Epithelial cell of prostate (primary cell): Measurements from ENCODE around the gene ETFA.
"Not testable (repeated sequence)": the region's sequence is repeated elsewhere in the genome, so short reads cannot be mapped to it uniquely, and the experiment has no call there.

Experiments used
- DNase-seq: peaks from one replicate; pipeline ENCODE4 v3.0.0-alpha.2; 2011; ENCODE audit warnings: low read depth, low spot score
- H3K27ac ChIP-seq: fragments of 450-650 bp; 2 replicates; pipeline ENCODE4 v1.5.1; 2017; ENCODE audit warnings: mild to moderate bottlenecking

The ETFA gene

GRCh38 chr15:76285241-76285825, 25.9 kb downstream of the ETFA start:
- DNase-seq, result no peak
- no peak overlapping the region for H3K27ac ChIP-seq

- no peak for DNase-seq
- H3K27ac ChIP-seq, result no peak overlapping the region
Observed at GRCh38 chr15:76282465-76282864, 28.8 kb downstream of the ETFA start.

GRCh38 chr15:76278651-76279050, 32.6 kb downstream of the ETFA start:
- no peak for DNase-seq
- H3K27ac ChIP-seq, result no peak overlapping the region

GRCh38 chr15:76274821-76275220, 36.4 kb downstream of the ETFA start:
- H3K27ac ChIP-seq, result no peak overlapping the region
- DNase-seq, result no peak

DNA sequence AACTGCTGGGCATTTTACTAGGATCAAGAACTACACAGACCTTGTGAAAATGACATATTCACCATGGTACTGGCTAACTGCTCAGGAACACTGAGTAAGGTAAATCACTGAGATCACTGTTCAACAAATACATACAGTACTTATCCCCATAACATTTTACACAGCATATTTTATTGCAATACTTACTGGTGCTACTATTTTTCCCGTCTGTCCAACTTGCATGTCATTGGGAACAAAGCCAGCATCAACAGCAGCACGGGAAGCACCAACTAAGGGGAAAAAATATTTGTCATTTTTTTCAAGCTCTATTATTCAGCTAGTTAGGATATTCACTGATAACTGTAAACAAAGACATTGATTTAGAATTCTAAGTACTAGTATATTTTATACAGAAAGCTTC, 37.0 kb downstream of the ETFA start:
- no peak overlapping the region for H3K27ac ChIP-seq
- DNase-seq, result no peak

DNA sequence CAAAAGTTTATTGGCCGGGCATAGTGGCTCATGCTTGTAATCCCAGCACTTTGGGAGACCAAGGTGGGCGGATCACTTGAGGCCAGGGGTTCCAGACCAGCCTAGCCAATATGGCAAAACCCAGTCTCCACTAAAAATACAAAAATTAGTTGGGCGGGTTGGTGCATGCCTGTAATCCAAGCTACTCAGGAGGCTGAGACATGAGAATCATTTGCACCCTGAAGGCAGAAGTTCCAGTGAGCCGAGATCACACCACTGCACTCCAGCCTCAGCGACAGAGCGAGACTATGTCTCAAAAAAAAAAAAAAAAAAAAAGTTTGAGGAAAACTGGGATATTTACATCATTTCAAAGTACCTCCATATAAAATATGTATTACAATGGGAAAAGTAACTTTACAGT, 40.4 kb downstream of the ETFA start:
- no peak overlapping the region for H3K27ac ChIP-seq
- DNase-seq, result peak; percentile 8

DNA sequence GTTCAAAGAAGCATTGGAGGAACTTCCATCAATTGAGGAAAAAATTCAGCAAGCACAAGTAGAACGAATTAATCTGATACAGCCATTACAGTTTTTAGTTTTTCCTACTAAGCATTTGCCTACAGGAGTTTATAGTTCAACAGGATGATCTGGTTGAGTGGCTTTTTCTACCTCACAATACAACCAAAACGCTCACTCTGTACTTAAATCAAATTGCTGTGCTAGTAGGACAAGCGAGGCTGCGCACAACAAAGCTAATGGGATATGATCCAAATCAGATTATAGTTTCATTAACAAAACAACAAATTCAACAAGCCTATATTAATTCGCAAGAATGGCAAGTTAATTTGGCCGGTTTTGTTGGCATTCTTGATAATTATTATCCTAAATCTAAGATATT, 44.2 kb downstream of the ETFA start:
- H3K27ac ChIP-seq, result no peak overlapping the region
- DNase-seq, result no peak

DNA sequence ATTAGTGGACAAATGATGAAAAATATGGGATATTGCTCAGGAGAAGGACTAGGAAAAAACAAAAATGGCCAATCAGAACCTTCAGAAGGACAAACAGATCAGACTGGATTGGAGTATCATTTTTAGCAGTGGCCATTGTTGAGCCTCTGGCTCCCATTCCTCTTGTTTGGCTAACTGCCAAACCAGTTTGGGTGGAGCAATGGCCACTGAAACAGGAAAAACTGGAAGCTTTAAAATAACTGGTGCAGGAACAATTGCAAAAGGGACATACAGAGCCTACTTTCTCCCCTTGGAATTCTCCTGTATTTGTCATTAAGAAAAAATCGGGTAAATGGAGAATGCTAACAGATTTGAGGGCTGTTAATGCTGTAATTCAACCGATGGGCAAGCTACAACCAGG, 45.5 kb downstream of the ETFA start:
- not testable (repeated sequence) for DNase-seq, H3K27ac ChIP-seq

DNA sequence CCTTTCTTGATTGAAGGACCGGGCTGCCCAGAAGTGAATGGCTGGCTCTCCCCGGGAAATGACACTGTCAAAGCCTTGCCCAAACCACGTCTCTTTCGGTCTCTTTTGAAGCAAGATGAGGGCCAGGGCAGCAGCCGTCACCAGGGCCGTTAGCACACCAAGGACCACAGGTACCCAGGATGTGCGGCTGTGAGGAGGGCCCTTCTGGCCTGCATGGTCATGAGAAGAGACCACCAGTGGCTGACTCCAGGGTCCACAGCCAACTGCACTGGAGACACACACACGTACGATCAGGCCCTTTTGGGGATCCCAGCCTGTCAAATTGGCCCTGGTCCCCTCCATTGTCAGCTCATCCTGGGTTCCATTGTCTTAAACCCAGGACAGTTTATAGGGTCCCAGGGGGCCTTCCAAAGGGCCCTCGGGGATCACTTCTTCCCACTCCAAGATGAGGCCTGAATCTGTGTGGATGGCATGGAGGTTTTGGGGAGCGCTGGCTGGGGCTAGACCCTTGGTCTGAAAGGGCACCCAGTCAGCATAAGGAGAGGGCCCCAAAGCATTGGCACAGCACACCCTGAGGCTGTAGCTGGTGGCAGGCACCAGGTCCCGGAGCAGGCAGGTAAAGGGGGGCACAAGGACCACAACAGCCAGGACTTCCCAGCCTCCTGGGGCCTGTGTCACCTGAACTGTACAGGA, 50.9 kb downstream of the ETFA start:
- no peak for DNase-seq

DNA sequence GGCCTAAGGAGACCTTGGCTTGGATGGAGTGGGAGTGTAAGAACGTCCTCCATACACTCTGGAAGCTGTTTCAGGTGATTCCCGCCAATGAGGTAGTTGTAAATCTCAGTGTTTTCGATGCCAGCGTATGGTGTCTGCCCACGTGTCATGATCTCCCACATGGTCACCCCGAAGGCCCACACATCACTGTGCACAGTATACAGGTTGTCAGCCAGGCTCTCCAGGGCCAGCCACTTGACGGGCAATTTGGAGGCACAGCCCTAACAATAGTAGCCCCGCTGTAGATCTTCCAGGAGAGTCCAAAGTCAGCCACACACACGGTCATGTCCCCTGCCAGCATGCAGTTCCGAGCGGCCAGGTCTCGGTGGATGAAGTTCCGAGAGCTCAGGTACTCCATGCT, 51.9 kb downstream of the ETFA start:
- DNase-seq, result no peak
- H3K27ac ChIP-seq, result no peak overlapping the region

More for the DNA sequence above, 50.9 kb downstream of the ETFA start:
- H3K27ac ChIP-seq, result no peak overlapping the region

DNA sequence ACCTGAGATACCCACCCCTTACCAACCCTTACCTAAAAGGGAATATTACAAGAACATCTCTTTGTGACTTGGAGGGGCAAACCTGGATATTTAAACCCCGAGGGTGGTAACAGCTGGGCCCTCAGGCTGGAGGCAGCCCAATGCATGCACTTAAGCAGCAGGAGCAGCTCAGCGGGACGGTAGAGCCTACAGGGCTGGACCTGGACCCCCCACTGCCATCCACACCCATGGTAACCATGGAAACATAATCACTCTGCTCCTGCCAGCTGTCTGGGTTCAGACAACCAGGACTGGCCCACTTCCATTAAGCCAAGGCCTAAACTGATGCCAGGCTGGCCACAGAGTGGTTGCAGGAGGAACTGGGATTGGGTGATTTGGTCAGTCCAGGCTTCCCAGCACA, 52.8 kb downstream of the ETFA start:
- DNase-seq, result no peak
- no peak overlapping the region for H3K27ac ChIP-seq

GRCh38 chr15:76253691-76254473, 57.4 kb downstream of the ETFA start:
- H3K27ac ChIP-seq, result no peak overlapping the region
- no peak for DNase-seq

DNA sequence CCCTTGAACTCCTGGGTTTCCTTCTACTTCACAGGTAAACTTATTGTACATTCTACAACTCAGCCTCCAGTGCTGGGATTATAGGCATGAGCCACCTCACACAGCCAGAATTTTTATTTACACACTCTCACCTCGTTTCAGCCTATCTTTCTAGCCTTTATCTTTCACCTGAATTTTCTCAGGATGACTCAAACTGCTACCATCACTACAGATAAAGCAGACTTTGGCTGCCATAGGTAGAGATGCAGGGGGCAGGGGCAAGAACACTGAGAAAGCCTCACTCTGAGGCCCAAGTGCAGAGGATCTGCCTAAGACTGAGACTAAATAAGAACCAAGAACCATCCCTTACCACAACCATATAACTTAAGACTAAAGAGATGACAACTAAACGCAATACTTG, 59.0 kb downstream of the ETFA start:
- H3K27ac ChIP-seq, result no peak overlapping the region
- no peak for DNase-seq

DNA sequence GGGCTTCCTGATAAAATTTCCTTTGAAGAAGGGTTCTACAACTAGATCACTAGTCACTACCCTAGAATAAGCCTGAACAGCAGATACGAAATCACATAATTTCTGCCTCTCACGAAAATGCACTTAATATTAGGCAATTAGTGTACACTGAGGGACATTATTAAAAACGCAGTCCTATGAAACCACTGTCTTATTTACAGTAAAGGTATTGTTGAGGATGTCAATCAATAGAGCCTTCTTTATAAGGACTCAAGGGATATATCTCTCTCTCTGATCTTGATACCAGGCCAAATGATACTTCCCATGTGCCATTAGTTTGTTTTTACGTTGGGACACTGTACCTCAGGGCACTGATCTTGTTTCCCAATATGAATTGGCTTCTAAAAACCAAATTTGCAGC, 59.6 kb downstream of the ETFA start:
- H3K27ac ChIP-seq, result no peak overlapping the region
- DNase-seq, result no peak

DNA sequence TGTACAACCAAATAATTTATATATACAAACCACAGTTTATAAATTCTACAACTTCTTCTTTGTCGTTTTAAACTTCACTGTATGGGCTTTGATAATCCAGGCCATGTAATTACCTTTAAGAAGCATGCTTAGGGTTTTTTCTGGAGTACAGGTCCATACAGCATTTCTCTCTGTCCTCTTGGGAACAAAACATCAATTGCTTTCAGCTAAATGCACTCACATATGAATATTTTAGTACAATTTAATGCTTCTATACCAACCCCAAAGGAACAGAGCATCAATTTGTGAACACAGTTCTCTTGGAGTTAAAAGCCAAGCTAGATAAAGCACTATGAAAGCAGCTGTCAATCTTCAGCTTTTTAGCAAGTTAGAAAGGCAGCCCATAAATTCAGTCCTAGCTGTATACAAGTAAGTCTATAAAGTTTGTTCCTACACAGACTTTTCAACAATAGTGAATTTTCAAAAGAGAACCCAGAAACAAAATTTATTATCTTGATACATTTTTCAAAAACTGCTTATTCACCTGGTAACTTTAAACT, 66.1 kb downstream of the ETFA start:
- no peak overlapping the region for H3K27ac ChIP-seq
- DNase-seq, result no peak

- no peak for DNase-seq
- H3K27ac ChIP-seq, result no peak overlapping the region
Observed at GRCh38 chr15:76239786-76240185, 71.5 kb downstream of the ETFA start.

DNA sequence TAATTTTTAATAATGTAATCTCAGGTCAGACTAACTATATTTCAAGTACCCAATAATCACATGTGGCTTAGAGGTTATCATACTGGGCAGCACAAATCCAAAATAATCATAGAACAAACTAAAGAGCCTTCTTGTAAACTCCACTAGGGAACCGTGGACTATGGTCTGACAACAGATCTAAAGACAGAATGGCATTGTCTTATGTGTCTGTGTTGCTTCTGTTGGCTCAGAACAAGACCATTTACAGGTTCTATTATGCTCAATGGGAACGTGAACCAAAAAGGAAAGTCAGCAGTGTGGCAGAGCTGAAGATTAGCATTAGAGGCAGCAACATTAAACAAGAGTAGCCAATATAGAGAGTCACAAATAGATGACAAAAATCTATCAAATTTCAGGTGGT, 74.9 kb downstream of the ETFA start:
- H3K27ac ChIP-seq, result no peak overlapping the region
- DNase-seq, result no peak

DNA sequence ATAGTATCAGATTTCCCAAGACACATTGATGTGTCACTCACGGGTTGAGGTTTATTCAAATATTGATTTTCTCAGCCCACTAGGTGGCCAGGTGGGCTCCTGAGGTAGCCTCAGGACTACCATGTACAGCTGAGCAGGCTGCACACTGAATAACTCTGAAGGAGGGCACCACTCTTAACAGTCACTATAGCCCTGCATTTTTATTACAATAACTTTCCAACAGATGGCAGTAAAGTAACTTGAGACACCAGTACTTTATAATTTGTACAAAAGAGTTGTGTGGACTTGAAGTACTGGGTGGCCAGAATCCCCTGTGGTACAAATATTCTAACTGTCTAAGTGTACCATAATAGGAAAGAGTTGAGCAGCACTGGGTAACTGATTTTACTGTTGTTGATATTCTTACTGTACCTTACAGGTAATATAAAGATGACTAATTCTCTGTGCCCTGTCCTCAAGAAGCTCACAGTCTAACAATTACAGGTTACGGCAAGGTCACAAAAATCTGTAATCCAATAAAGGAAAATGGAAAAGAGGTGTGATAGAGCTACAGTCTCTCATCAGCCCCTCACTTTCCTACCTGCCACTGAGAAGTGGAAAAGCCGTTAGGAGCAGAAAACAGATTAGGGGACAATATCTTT, 76.0 kb downstream of the ETFA start:
- no peak overlapping the region for H3K27ac ChIP-seq
- no peak for DNase-seq

- no peak for DNase-seq
- H3K27ac ChIP-seq, result no peak overlapping the region
Observed at GRCh38 chr15:76234337-76234889, 76.9 kb downstream of the ETFA start.

DNA sequence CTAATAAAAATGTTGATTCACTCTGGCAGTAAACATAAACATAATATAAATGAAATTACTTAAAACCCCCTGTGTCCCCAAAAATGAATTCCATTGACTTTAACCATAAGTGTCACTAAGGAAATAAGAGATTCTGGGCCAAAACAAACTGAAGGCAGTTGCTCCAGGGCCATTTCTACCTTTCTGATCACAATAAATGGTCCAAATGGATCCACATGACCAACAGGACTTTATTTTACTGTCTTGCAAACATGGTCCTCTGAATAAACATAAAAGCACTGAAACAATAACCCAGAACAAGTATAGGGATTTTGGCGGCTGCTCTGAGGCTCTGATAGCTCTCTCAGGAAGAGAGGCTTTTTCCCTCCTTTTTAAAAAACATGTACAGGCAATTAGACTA, 77.3 kb downstream of the ETFA start:
- H3K27ac ChIP-seq, result no peak overlapping the region
- DNase-seq, result no peak

DNA sequence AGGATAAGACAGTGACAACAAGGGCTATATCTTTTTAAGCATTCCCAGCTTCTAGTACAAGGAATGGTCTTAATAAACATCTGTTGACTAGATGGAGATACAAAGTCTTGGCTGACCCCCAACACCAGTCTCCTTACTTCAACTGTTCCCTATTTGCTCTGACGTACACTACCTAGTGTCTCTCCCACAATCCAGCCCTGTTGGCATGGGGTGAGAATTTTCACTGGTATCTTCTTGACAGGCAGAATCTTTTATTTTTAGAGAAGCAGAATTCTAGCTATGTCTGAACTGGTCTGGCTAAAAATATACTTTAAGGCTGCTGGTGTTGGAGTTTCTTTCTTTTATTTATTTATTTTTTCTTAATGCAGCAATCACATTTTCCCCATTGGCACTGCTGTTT, 82.0 kb downstream of the ETFA start:
- no peak for DNase-seq
- H3K27ac ChIP-seq, result no peak overlapping the region
